SK-N-MC (cell line): Measurements from ENCODE around the gene SLC2A5.

Experiments
- EZH2 ChIP-seq: fragments of 200-600 bp; sonication (generic); IDR thresholded peaks from one replicate; pipeline ENCODE4 v1.6.1; 2017; ENCODE audit warnings: antibody characterized with exemption
- POLR2AphosphoS5 ChIP-seq: IDR thresholded peaks from 2 replicates; pipeline ENCODE4 v1.6.1; 2012; ENCODE audit warnings: mild to moderate bottlenecking, low read depth, low read length, borderline replicate concordance

DNA sequence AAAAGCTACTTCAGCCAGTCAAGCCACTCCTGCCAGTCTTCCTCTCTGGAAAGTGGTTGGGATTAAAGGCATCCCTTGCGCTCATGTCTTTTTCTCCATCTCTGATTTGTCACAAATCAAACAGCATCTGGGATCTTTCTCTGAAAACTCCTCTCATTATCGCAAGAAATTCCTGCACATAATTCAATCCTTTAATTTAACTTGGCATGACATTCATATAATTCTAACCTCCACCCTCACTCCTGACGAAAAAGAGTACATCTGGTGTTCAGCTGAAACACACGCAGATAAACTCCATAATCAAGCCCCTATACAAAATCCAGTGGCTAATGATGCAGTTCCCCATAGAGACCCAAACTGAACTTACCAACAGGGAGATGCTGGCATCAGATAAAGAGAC, 19.4 kb upstream of the SLC2A5 start:
- TF ChIP-seq EZH2 (no peak), POLR2AphosphoS5 (no peak)
